HG03159 (cell line): ENCODE data around the gene TMEM98.
"Not testable (repeated sequence)": the region's sequence is repeated elsewhere in the genome, so short reads cannot be mapped to it uniquely, and the experiment has no call there.

Source experiments
- ATAC-seq: cut with Tn5 transposase; IDR thresholded peaks from one replicate; pipeline ENCODE4 v1.9.1; 2021; ENCODE audit warnings: mild to moderate bottlenecking, moderate library complexity; ENCODE audit not compliant: unreplicated experiment

Gene TMEM98

GRCh38 chr17:32976605-32977004 lies 48.7 kb downstream of the TMEM98 start:
- ATAC-seq: no peak

GRCh38 chr17:32980230-32980629 lies 52.3 kb downstream of the TMEM98 start:
- no peak for ATAC-seq

GRCh38 chr17:32981611-32982010 lies 53.7 kb downstream of the TMEM98 start:
- ATAC-seq: not testable (repeated sequence)

GRCh38 chr17:32985050-32985756 lies 57.2 kb downstream of the TMEM98 start:
- no peak for ATAC-seq

GRCh38 chr17:32987453-32987805 lies 59.5 kb downstream of the TMEM98 start:
- ATAC-seq: not testable (repeated sequence)

- not testable (repeated sequence) for ATAC-seq
Measured at GRCh38 chr17:32987868-32988267, 59.9 kb downstream of the TMEM98 start.

GRCh38 chr17:32988481-32989101 lies 60.6 kb downstream of the TMEM98 start:
- ATAC-seq: no peak

GRCh38 chr17:32992321-32993033 lies 64.5 kb downstream of the TMEM98 start:
- no peak for ATAC-seq

- no peak for ATAC-seq
Measured at GRCh38 chr17:32993977-32994376, 66.0 kb downstream of the TMEM98 start.
